CD4-positive, alpha-beta T cell (primary cell): ENCODE results near the gene E2F6. TPM values are rescaled to one million over a fixed set of nuclear protein-coding genes. Genes with fewer than 3 reads are reported as not detected.

ENCODE experiments used
- ATAC-seq: fragments of 200-7000 bp; cut with Tn5 transposase; one replicate; pipeline ENCODE4 v1.10.0; 2022; ENCODE audit warnings: mild to moderate bottlenecking; ENCODE audit not compliant: poor library complexity
- CTCF ChIA-PET: fragments of 350-600 bp; sonication (Branson Sonifier 250); formaldehyde crosslinking; loops from one replicate; lab custom pipeline; 2021; ENCODE audit warnings: antibody characterized with exemption, inconsistent platforms; lab: Charles Lee
- POLR2A ChIA-PET: fragments of 350-600 bp; sonication (Branson Sonifier 250); formaldehyde crosslinking; loops from one replicate; lab custom pipeline; 2021; ENCODE audit warnings: antibody characterized with exemption, inconsistent platforms; lab: Charles Lee
- DNase-seq, 14 experiments: peaks; one replicate each; pipeline ENCODE4 v3.0.0-alpha.2; 2013 to 2020; ENCODE audit warnings: mixed read lengths in 2 of 14
- H3K27ac ChIP-seq, 2 donors: one replicate each; pipeline versions ENCODE4 v1.5.1 to v1.7.0; 2013; ENCODE audit warnings: low read length in 2 of 2, low read depth in 1 of 2, mild to moderate bottlenecking in 1 of 2
- H3K27me3 ChIP-seq, 2 experiments: 1 replicate in 1 of 2; 2 replicates in 1 of 2; pipeline versions ENCODE4 v1.6.1 to v1.7.0; 2013; ENCODE audit warnings: low read length in 2 of 2, control low read depth in 1 of 2, mild to moderate bottlenecking in 1 of 2, moderate library complexity in 1 of 2; ENCODE audit not compliant: insufficient read depth in 2 of 2, control insufficient read depth in 1 of 2
- H3K36me3 ChIP-seq: one replicate; pipeline ENCODE4 v1.6.1; 2013; ENCODE audit warnings: low read length, control low read depth; ENCODE audit not compliant: insufficient read depth
- H3K4me1 ChIP-seq: one replicate; pipeline ENCODE4 v1.6.1; 2013; ENCODE audit warnings: low read length, control low read depth; ENCODE audit not compliant: insufficient read depth
- H3K4me3 ChIP-seq: one replicate; pipeline ENCODE4 v1.5.1; 2013; ENCODE audit warnings: mild to moderate bottlenecking, low read length, moderate library complexity
- H3K9me3 ChIP-seq, 2 experiments: 1 replicate in 1 of 2; 2 replicates in 1 of 2; pipeline versions ENCODE4 v1.6.1 to v1.7.0; 2013; ENCODE audit warnings: low read length in 2 of 2, mild to moderate bottlenecking in 2 of 2, control low read depth in 1 of 2, moderate library complexity in 1 of 2; ENCODE audit not compliant: control insufficient read depth in 1 of 2, insufficient read depth in 1 of 2
- H3K27ac Mint-ChIP-seq: one replicate; pipeline ENCODE4 v1.8.0; 2020; ENCODE audit warnings: mixed read lengths
- H3K27me3 Mint-ChIP-seq: one replicate; pipeline ENCODE4 v1.8.0; 2021; ENCODE audit warnings: mixed read lengths
- H3K36me3 Mint-ChIP-seq: one replicate; pipeline ENCODE4 v1.8.0; 2021; ENCODE audit warnings: low read depth, mixed read lengths
- H3K4me1 Mint-ChIP-seq: one replicate; pipeline ENCODE4 v1.8.0; 2021; ENCODE audit warnings: low read depth, mixed read lengths
- H3K4me3 Mint-ChIP-seq: one replicate; pipeline ENCODE4 v1.8.0; 2020; ENCODE audit warnings: mild to moderate bottlenecking, mixed read lengths
- H3K9me3 Mint-ChIP-seq: one replicate; pipeline ENCODE4 v1.8.0; 2020; ENCODE audit warnings: mixed read lengths
- intact Hi-C, 2 experiments: fragments of 100-400 bp; cut with DNase I in 1 of 2; cut with micrococcal nuclease in 1 of 2; formaldehyde crosslinking; loops; one replicate each; pipeline versions ENCODE4 v1.15.1 to v1.9.0; 2023 to 2025; cut with DNase I, micrococcal nuclease
- total RNA-seq, 174 experiments: library from RNA in 2 of 174; stranded (reverse) in 2 of 174; gene quantifications; one replicate each; pipeline ENCODE4 v1.2.3 and lab custom pipeline; 2021 to 2026
- TF ChIP-seq, protein P1 (sequence below): fragments of 200-600 bp; IDR thresholded peaks from one replicate; pipeline ENCODE4 v1.8.0; 2022; ENCODE audit warnings: antibody characterized with exemption, mild to moderate bottlenecking

E2F6 gene
- total RNA-seq, 2 experiments from 2014 or later: 3.5 to 4.2 TPM

DNA sequence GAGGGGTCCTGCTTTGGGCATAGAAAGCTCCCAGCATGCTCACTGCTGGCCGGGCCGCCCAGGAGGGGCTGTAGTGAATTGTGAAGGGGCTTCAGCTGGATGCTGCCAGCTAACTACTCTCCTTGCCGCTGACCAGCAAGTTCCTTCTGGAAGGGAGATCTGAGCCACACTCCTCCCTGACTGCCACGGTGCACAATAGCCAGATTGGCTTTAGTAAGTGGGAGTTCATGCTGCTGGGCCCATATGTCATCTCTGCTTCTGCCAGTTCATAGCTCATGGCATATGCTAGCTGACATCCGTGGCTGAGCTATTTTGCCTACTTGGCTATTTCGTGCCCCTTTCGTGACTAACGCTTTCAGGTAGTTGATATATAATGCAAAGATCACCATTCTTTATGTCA lies 69.9 kb downstream of the E2F6 start:
- H3K4me1 ChIP-seq: no peaks in the 10 kb centered on the region
- H3K36me3 Mint-ChIP-seq: no peaks in the 10 kb centered on the region
- no peaks in the 10 kb centered on the region for H3K36me3 ChIP-seq
- H3K27me3 ChIP-seq: no peaks in the 10 kb centered on the region
- DNase-seq: no peak
- no peak overlapping the region for H3K27ac ChIP-seq
- H3K4me3 ChIP-seq: no peak overlapping the region
- intact Hi-C loops: no loop called here
- H3K27me3 Mint-ChIP-seq: peaks cover 5% of the 10 kb centered on the region
- H3K4me1 Mint-ChIP-seq: no peaks in the 10 kb centered on the region
- ChIA-PET POLR2A (no interaction called here), CTCF (no interaction called here)
- ATAC-seq: no peak
- no peaks in the 10 kb centered on the region for H3K9me3 ChIP-seq
- no peak overlapping the region for H3K4me3 Mint-ChIP-seq
- TF ChIP-seq, protein P1, sequence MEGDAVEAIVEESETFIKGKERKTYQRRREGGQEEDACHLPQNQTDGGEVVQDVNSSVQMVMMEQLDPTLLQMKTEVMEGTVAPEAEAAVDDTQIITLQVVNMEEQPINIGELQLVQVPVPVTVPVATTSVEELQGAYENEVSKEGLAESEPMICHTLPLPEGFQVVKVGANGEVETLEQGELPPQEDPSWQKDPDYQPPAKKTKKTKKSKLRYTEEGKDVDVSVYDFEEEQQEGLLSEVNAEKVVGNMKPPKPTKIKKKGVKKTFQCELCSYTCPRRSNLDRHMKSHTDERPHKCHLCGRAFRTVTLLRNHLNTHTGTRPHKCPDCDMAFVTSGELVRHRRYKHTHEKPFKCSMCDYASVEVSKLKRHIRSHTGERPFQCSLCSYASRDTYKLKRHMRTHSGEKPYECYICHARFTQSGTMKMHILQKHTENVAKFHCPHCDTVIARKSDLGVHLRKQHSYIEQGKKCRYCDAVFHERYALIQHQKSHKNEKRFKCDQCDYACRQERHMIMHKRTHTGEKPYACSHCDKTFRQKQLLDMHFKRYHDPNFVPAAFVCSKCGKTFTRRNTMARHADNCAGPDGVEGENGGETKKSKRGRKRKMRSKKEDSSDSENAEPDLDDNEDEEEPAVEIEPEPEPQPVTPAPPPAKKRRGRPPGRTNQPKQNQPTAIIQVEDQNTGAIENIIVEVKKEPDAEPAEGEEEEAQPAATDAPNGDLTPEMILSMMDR: no peak
- no peaks in the 10 kb centered on the region for H3K9me3 Mint-ChIP-seq
- no peak overlapping the region for H3K27ac Mint-ChIP-seq

- no peak for DNase-seq
- no peaks in the 10 kb centered on the region for H3K9me3 ChIP-seq
- ChIA-PET POLR2A (no interaction called here), CTCF (no interaction called here)
- Mint-ChIP-seq H3K36me3 (no peaks in the 10 kb centered on the region), H3K4me3 (no peak overlapping the region), H3K4me1 (no peaks in the 10 kb centered on the region), H3K9me3 (no peaks in the 10 kb centered on the region), H3K27me3 (peaks cover 4% of the 10 kb centered on the region), H3K27ac (no peak overlapping the region)
- no peaks in the 10 kb centered on the region for H3K27me3 ChIP-seq
- no peaks in the 10 kb centered on the region for H3K36me3 ChIP-seq
- TF ChIP-seq, protein P1: no peak
- no peak for ATAC-seq
- no peak overlapping the region for H3K27ac ChIP-seq
- intact Hi-C loops: no loop called here
- H3K4me3 ChIP-seq: no peak overlapping the region
- no peaks in the 10 kb centered on the region for H3K4me1 ChIP-seq
Measured at GRCh38 chr2:11395389-11395788, 70.6 kb downstream of the E2F6 start.

Other genes starting within 250 kb of the E2F6 start
- 1 to 10 TPM; 6.9 to 9.4 TPM for gene ROCK2, start 121.5 kb downstream of the E2F6 start, total RNA-seq
- gene GREB1, start 67.9 kb upstream of the E2F6 start, total RNA-seq: under 1 TPM; 0.22 to 0.31 TPM
- not detected for gene NTSR2, start 204.0 kb upstream of the E2F6 start, total RNA-seq